ENCODE results near the gene TMEM214. TPM values are rescaled to one million over a fixed set of nuclear protein-coding genes. Genes with fewer than 3 reads are reported as not detected.

The TMEM214 gene
- total and polyA plus RNA-seq, 4 experiments from 2014 or later = 25.6 to 99.8 (median 65.9) TPM

- H3K4me1 ChIP-seq (ENCODE audit: insufficient read depth, low read length) = no peaks in the 10 kb centered on the region
- no peak for DNase-seq
- no peak overlapping the region for H3K27ac ChIP-seq (ENCODE audit: low read depth, low read length)
- intact Hi-C loops (cut with micrococcal nuclease) = no loop called here
- H3K27me3 Mint-ChIP-seq = no peaks in the 10 kb centered on the region
- H3K4me1 Mint-ChIP-seq = no peaks in the 10 kb centered on the region
- H3K9me3 Mint-ChIP-seq = no peaks in the 10 kb centered on the region
- no peaks in the 10 kb centered on the region for H3K36me3 ChIP-seq (ENCODE audit: insufficient read depth, low read length)
- ChIA-PET CTCF (ENCODE audit: partially characterized antibody) (no interaction called here), POLR2A (ENCODE audit: partially characterized antibody) (no interaction called here)
- H3K27ac Mint-ChIP-seq = peak overlapping the region in 1 of 7 donors; percentile 59
- no peaks in the 10 kb centered on the region for H3K9me3 ChIP-seq (ENCODE audit: control insufficient read depth in 1 of 2, low read length in 2 of 2)
- peaks cover 0 to 9% of the 10 kb centered on the region in 2 donors for H3K36me3 Mint-ChIP-seq
- H3K4me3 Mint-ChIP-seq = no peak overlapping the region
- no peaks in the 10 kb centered on the region for H3K27me3 ChIP-seq (ENCODE audit: insufficient read depth, low read length)
- H3K4me3 ChIP-seq (ENCODE audit: low read length in 2 of 2) = no peak overlapping the region
Observed at GRCh38 chr2:26991717-26992116, 41.0 kb upstream of the TMEM214 start.

GRCh38 chr2:26993768-26994167, 39.0 kb upstream of the TMEM214 start:
- H3K4me1 Mint-ChIP-seq = no peaks in the 10 kb centered on the region

GRCh38 chr2:26994983-26995382, 37.8 kb upstream of the TMEM214 start:
- Mint-ChIP-seq H3K4me3 (no peak overlapping the region), H3K27ac (no peak overlapping the region), H3K4me1 (no peaks in the 10 kb centered on the region), H3K27me3 (peaks cover 0 to 7% of the 10 kb centered on the region in 2 donors), H3K36me3 (peaks cover 0 to 12% of the 10 kb centered on the region in 2 donors), H3K9me3 (no peaks in the 10 kb centered on the region)
- no peaks in the 10 kb centered on the region for H3K27me3 ChIP-seq (ENCODE audit: insufficient read depth, low read length)
- DNase-seq = no peak
- H3K9me3 ChIP-seq (ENCODE audit: control insufficient read depth in 1 of 2, low read length in 2 of 2) = no peaks in the 10 kb centered on the region
- intact Hi-C loops (cut with micrococcal nuclease) = no loop called here
- H3K4me1 ChIP-seq (ENCODE audit: insufficient read depth, low read length) = no peaks in the 10 kb centered on the region
- ChIA-PET POLR2A (ENCODE audit: partially characterized antibody) (interaction anchor here (0.7 kb wide), 1 partner anchor 12 kb away, joined by 3 read pairs; no protein-coding TSS in a partner anchor), CTCF (ENCODE audit: partially characterized antibody) (interaction anchor here (0.7 to 1.2 kb wide), 6 partner anchors 21 to 56 kb away, joined by 3 to 4 read pairs (median 3); partner anchors contain the start of gene AGBL5)
- H3K36me3 ChIP-seq (ENCODE audit: insufficient read depth, low read length) = no peaks in the 10 kb centered on the region
- H3K27ac ChIP-seq (ENCODE audit: low read depth, low read length) = no peak overlapping the region
- H3K4me3 ChIP-seq (ENCODE audit: low read length in 2 of 2) = no peak overlapping the region

More at GRCh38 chr2:26993768-26994167, 39.0 kb upstream of the TMEM214 start:
- Mint-ChIP-seq H3K36me3 (peaks cover 0 to 12% of the 10 kb centered on the region in 2 donors), H3K4me3 (no peak overlapping the region), H3K27ac (no peak overlapping the region), H3K9me3 (no peaks in the 10 kb centered on the region), H3K27me3 (peaks cover 0 to 2% of the 10 kb centered on the region in 2 donors)
- intact Hi-C loops (cut with micrococcal nuclease) = no loop called here
- Histone ChIP-seq H3K36me3 (ENCODE audit: insufficient read depth, low read length) (no peaks in the 10 kb centered on the region), H3K9me3 (ENCODE audit: control insufficient read depth in 1 of 2, low read length in 2 of 2) (no peaks in the 10 kb centered on the region), H3K4me1 (ENCODE audit: insufficient read depth, low read length) (no peaks in the 10 kb centered on the region), H3K27ac (ENCODE audit: low read depth, low read length) (no peak overlapping the region), H3K4me3 (ENCODE audit: low read length in 2 of 2) (no peak overlapping the region), H3K27me3 (ENCODE audit: insufficient read depth, low read length) (no peaks in the 10 kb centered on the region)
- no peak for DNase-seq
- CTCF ChIA-PET (ENCODE audit: partially characterized antibody) = interaction anchor here (0.5 to 1.3 kb wide), 3 partner anchors 24 to 285 kb away, joined by 3 read pairs; no protein-coding TSS in a partner anchor
- POLR2A ChIA-PET (ENCODE audit: partially characterized antibody) = no interaction called here

- intact Hi-C loops (cut with micrococcal nuclease) = no loop called here
- ChIA-PET POLR2A (ENCODE audit: partially characterized antibody) (no interaction called here), CTCF (ENCODE audit: partially characterized antibody) (interaction anchor here (1.3 kb wide), 1 partner anchor 12 kb away, joined by 3 read pairs; no protein-coding TSS in a partner anchor)
- H3K36me3 ChIP-seq (ENCODE audit: insufficient read depth, low read length) = no peaks in the 10 kb centered on the region
- H3K9me3 ChIP-seq (ENCODE audit: control insufficient read depth in 1 of 2, low read length in 2 of 2) = no peaks in the 10 kb centered on the region
- peaks cover 0 to 12% of the 10 kb centered on the region in 2 donors for H3K36me3 Mint-ChIP-seq
- no peak overlapping the region for H3K27ac Mint-ChIP-seq
- H3K9me3 Mint-ChIP-seq = no peaks in the 10 kb centered on the region
- no peak overlapping the region for H3K27ac ChIP-seq (ENCODE audit: low read depth, low read length)
- no peak overlapping the region for H3K4me3 ChIP-seq (ENCODE audit: low read length in 2 of 2)
- DNase-seq = no peak
- no peak overlapping the region for H3K4me3 Mint-ChIP-seq
- no peaks in the 10 kb centered on the region for H3K4me1 Mint-ChIP-seq
- no peaks in the 10 kb centered on the region for H3K4me1 ChIP-seq (ENCODE audit: insufficient read depth, low read length)
- peaks cover 0 to 11% of the 10 kb centered on the region in 2 donors for H3K27me3 Mint-ChIP-seq
- H3K27me3 ChIP-seq (ENCODE audit: insufficient read depth, low read length) = no peaks in the 10 kb centered on the region
Observed at GRCh38 chr2:26997394-26997793, 35.4 kb upstream of the TMEM214 start.

DNA sequence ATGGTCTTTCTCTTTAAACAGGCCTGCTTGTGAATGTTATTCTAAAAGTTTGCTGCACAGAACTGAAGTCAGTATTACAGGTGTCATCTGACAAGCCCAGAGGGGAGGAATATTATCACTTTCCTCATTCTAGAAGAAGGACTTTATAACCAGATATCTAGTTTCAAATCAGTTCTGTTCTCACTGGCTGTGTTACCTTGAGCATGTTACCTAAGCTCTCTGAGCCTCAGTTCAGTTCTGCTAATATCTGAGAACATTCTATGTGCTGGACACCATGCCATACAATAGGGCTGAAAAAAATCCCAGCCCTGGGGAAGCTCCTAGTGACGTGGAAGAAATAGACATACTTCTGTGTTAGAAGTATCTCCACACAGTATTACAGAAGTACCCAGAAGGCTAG, 34.4 kb upstream of the TMEM214 start:
- H3K27ac ChIP-seq (ENCODE audit: low read depth, low read length) = no peak overlapping the region
- no peak for DNase-seq
- peaks cover 0 to 11% of the 10 kb centered on the region in 2 donors for H3K36me3 Mint-ChIP-seq
- CTCF ChIA-PET (ENCODE audit: partially characterized antibody) = interaction anchor here (0.7 to 1.3 kb wide), 2 partner anchors 11 to 36 kb away, joined by 3 read pairs; no protein-coding TSS in a partner anchor
- H3K9me3 Mint-ChIP-seq = no peaks in the 10 kb centered on the region
- POLR2A ChIA-PET (ENCODE audit: partially characterized antibody) = no interaction called here
- no peaks in the 10 kb centered on the region for H3K9me3 ChIP-seq (ENCODE audit: control insufficient read depth in 1 of 2, low read length in 2 of 2)
- H3K4me1 ChIP-seq (ENCODE audit: insufficient read depth, low read length) = no peaks in the 10 kb centered on the region
- H3K36me3 ChIP-seq (ENCODE audit: insufficient read depth, low read length) = no peaks in the 10 kb centered on the region
- no peak overlapping the region for H3K4me3 ChIP-seq (ENCODE audit: low read length in 2 of 2)
- H3K27ac Mint-ChIP-seq = no peak overlapping the region
- H3K4me1 Mint-ChIP-seq = no peaks in the 10 kb centered on the region
- H3K27me3 Mint-ChIP-seq = peaks cover 0 to 11% of the 10 kb centered on the region in 2 donors
- intact Hi-C loops (cut with micrococcal nuclease) = no loop called here
- H3K27me3 ChIP-seq (ENCODE audit: insufficient read depth, low read length) = no peaks in the 10 kb centered on the region
- no peak overlapping the region for H3K4me3 Mint-ChIP-seq

DNA sequence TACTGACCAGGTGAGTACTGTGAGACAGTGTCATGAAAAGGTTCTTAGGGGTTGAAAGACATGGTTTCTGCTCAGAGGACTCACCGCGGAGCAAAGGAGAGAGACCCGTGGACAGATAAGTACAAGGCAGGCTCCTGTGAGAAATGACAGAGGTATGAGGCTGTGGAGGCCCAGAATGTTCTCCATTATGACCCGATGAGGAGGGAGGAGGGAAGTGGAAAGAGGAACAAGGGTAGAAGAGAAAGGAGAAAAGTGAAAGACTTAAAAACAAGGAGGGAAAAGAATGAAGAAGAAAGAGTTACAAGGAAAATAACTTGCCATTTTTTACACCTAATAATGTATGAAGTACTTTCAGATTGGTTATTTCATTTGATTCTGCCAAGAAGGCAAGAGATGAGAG, 32.5 kb upstream of the TMEM214 start:
- POLR2A ChIA-PET (ENCODE audit: partially characterized antibody) = no interaction called here
- intact Hi-C loops (cut with micrococcal nuclease) = no loop called here
- no peaks in the 10 kb centered on the region for H3K9me3 Mint-ChIP-seq
- no peak overlapping the region for H3K4me3 Mint-ChIP-seq
- H3K27ac Mint-ChIP-seq = no peak overlapping the region
- Histone ChIP-seq H3K4me1 (ENCODE audit: insufficient read depth, low read length) (no peaks in the 10 kb centered on the region), H3K36me3 (ENCODE audit: insufficient read depth, low read length) (no peaks in the 10 kb centered on the region), H3K4me3 (ENCODE audit: low read length in 2 of 2) (no peak overlapping the region), H3K27ac (ENCODE audit: low read depth, low read length) (no peak overlapping the region), H3K9me3 (ENCODE audit: control insufficient read depth in 1 of 2, low read length in 2 of 2) (no peaks in the 10 kb centered on the region), H3K27me3 (ENCODE audit: insufficient read depth, low read length) (no peaks in the 10 kb centered on the region)
- CTCF ChIA-PET (ENCODE audit: partially characterized antibody) = no interaction called here
- no peak for DNase-seq
- H3K4me1 Mint-ChIP-seq = no peaks in the 10 kb centered on the region
- peaks cover 0 to 11% of the 10 kb centered on the region in 2 donors for H3K27me3 Mint-ChIP-seq
- peaks cover 0 to 6% of the 10 kb centered on the region in 2 donors for H3K36me3 Mint-ChIP-seq

DNA sequence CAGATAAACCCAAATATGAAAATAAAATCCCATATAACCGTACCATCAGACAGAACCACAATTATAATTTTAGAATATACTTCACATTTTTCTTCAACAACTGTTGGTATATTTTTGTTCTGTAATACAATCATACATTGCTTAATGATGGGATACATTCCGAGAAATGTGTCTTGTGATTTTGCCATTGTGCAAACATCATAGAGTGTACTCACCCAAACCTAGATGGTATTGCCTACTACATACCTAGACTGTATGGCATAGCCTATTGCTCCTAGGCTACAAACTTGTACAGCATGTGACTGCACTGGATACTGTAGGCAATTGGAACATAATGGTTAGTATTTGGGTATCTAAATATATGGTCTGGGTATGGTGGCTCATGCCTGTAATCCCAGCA, 31.8 kb upstream of the TMEM214 start:
- CTCF ChIA-PET (ENCODE audit: partially characterized antibody) = no interaction called here
- H3K27ac Mint-ChIP-seq = no peak overlapping the region
- Histone ChIP-seq H3K4me1 (ENCODE audit: insufficient read depth, low read length) (no peaks in the 10 kb centered on the region), H3K36me3 (ENCODE audit: insufficient read depth, low read length) (no peaks in the 10 kb centered on the region), H3K27me3 (ENCODE audit: insufficient read depth, low read length) (no peaks in the 10 kb centered on the region), H3K4me3 (ENCODE audit: low read length in 2 of 2) (no peak overlapping the region), H3K9me3 (ENCODE audit: control insufficient read depth in 1 of 2, low read length in 2 of 2) (no peaks in the 10 kb centered on the region), H3K27ac (ENCODE audit: low read depth, low read length) (no peak overlapping the region)
- H3K4me3 Mint-ChIP-seq = no peak overlapping the region
- H3K4me1 Mint-ChIP-seq = no peaks in the 10 kb centered on the region
- intact Hi-C loops (cut with micrococcal nuclease) = no loop called here
- no peak for DNase-seq
- H3K9me3 Mint-ChIP-seq = no peaks in the 10 kb centered on the region
- H3K27me3 Mint-ChIP-seq = peaks cover 0 to 11% of the 10 kb centered on the region in 2 donors
- POLR2A ChIA-PET (ENCODE audit: partially characterized antibody) = no interaction called here
- H3K36me3 Mint-ChIP-seq = peaks cover 0 to 3% of the 10 kb centered on the region in 2 donors
